LoVo (cell line): Measurements from ENCODE around the gene KCNC2.

Experiments used
- DNase-seq: peaks from one replicate; pipeline ENCODE4 v3.0.0-alpha.2; 2016; ENCODE audit warnings: low spot score

The KCNC2 gene

DNA sequence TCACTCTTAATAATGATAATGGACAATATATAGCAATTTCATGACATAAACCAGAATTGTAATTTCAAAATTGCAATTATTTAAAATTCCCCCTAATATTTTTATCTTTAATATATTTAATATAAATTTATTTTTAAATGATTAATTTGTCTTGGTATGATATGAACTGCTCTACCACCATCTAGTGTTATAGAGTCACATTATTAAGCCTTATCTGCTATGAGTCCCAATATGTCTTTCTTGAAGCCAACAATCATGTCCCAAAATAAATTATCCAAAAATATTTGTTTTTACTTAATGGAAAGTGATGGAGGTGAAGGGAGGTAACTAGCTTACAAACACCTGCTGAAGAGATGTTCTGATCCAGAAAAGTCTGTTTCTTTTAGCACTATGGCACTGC lies 151.4 kb downstream of the KCNC2 start:
- DNase-seq: peak; percentile 15

DNA sequence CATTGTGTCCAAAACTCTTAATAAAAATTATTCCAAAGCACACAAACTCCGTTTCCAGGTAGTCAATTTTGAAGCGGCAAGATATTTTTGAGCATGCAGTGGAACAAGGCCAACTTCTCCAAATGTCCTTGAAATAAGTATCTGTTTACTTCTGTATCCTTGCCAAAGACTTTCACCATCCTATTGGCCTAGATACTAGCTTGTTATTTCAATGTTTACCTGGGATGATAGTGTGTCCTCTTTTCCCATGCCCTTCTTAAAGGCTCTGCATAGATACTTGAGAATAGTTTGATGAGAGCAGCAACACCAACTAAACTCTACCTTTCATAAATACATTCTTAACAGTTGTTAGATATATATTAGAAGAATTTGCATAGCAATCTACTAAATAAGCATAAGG lies 160.9 kb downstream of the KCNC2 start:
- no peak for DNase-seq

DNA sequence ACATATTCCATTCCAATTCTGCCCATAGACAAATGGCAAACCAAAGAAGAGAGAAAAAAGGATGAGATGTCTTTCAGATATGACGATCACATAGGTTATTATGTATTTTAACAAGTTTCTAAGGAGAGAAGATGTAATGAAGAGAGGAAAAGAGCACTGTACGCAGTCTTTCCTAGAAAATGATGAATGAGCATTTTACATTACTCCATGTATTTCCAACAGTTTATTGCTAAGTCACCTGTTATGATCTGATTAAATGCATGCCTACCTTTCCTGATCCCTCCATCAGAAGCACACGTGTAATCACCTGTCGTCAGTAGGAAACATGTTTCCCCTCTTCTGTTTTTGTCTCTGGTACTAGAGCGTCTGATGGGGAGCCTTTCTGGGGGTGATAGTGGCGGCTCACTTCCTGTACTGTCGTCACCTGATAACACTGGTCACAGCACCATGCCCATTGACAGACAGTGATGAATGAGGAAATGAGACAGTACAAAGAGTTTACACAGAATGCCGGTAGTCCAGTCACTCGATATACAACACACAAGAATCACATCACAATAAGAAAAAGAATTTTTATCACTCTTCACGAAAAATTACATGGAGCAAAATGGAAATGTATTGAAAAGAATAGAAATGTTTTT lies 161.6 kb downstream of the KCNC2 start:
- DNase-seq: no peak

DNA sequence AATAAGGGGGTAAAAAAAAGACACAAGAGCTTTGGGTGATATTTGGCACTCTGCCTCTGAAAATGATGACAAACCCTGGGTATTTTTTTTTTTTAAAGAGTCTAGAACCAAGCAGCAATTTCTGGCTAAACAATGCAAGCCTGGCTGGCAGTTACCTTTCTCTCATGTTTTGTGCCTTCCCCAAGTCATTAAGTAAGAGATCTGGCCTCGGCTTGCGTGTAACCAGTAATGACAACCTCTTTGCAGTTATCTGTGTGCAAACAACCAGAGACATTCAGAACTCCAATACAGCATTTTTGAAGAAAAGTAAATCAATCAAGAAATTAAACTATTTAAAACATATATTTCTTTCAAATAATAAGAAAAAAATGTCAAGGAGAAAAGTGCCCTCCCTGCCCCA lies 167.5 kb downstream of the KCNC2 start:
- DNase-seq: no peak

DNA sequence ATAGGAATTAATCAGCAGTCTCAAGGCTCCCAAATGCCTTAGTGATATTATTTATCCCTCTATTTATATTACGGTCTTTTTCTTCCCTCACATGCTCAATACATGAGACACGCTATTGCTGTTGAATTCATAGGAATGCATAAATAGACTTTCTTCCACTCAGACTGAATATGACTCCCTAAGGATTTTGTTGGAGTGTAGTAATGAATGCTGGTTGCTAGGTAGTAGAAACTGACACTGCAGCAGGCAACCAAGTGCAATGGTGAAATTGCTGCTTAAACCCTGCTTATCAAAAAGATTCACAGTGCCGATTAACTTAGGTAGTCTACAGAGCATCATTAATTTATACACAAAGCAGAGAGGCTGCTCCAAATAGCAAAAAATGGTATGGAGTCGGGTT lies 168.2 kb downstream of the KCNC2 start:
- no peak for DNase-seq

DNA sequence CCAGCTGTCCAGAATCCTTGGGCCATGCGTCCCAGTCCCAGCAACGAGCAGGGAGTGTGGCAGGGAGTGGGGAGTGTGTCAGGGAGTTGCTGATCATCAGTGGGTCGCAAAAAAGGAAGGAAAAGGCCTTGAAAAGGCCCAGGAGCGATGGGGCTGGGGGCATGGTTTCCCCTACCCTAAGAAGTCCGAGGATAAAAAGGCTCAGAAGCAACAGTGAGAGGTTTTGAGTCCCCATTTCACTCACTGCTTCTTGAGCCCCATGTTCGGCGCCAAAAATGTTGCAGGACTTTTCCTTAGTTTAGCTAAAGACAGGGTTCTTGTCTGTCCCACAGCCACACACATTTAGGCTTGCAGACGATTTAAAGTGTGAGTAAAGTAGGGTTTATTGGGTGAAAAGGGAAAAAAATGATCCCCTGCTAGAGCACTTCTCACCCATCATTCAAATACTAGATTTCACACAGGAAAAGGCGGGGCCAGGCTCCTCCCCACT lies 189.5 kb downstream of the KCNC2 start:
- no peak for DNase-seq

DNA sequence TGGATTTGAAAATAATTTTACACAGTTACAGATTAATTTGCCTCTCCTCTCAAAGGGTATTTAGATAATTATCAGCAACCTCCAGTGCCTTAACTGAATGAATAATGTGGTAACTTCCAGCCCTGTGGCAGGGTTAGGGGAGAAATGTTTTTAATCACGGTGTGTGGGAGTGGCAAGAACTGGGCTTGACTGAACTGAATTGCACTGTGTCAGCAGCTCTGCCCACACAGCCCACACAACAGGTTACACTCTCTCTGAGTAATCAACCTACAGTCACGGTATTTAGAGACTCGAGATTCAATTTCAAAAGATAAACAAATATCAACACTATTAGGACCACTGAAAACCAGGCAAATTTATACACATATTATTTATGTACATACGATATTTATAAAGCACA lies 198.5 kb downstream of the KCNC2 start:
- DNase-seq: no peak

DNA sequence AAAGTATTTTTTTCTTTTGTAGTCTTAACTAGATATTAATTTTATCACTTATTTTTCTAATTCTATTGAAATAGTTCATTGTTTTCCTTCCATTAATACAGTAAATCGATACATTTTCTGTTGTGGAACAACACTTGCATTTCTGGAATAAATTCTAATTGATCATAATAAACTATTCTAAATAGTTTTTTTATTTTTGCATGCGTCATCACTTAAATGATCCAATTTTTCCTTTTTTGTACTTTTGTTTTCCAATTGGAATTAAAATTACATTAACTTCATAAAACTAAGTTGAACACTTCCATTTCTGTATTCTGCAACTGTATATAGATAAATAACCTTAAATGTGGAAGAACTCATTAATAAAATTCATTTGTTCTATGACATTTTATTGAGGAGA lies 202.5 kb downstream of the KCNC2 start:
- DNase-seq: no peak

DNA sequence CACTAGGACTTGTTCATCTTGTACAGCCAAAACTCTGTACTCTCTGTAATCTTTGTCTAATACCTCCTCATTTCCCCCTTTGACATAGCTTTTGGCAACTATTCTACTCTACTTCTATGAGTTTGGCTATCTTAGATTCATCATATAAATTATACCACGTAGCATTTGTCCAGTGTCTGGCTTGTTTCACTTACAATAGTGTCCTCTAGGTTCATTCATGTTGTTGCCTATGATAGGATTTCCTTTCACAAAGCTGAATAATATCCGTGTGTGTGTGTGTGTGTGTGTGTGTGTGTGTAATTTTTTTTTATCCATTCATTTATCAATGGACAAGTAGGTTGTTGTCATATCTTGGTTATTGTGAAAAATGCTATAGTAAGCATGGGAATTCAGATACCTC lies 209.5 kb downstream of the KCNC2 start:
- no peak for DNase-seq

DNA sequence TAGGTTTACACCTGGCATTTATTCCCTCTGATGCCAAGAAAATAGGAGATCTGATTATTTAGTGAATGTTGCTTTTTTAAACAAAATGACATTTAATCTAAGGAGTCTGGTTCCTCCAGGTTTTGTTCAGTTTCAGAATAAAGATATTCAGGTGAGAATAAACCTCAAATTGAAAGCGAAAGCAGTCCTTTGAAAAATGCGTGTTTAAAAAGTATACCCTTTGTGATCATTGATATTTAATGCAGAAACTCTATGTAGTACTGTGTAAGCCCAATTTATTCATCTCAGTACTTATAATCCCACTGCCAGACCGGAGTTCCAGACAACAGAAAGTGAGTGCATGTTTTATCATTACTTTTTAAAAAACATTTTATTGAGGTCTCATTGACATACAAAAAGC lies 210.2 kb downstream of the KCNC2 start:
- no peak for DNase-seq
